Gastrocnemius medialis (tissue), 4 donors: ENCODE results near the gene ENOX1.

Experiments used
- POLR2A ChIP-seq, 2 donors: fragments of 450-650 bp; IDR thresholded peaks; one replicate each; pipeline ENCODE4 v1.6.1; 2017; ENCODE audit warnings: antibody characterized with exemption in 2 of 2, mild to moderate bottlenecking in 2 of 2, moderate library complexity in 2 of 2
- TF ChIP-seq, protein P1 (sequence below), 5 experiments: fragments of 450-650 bp in 3 of 5; fragments of 200-600 bp in 2 of 5; sonication (generic) in 2 of 5; IDR thresholded peaks in 4 of 5; conservative IDR thresholded peaks in 1 of 5; 1 replicate in 4 of 5; 2 replicates in 1 of 5; pipeline ENCODE4 v1.5.1; 2016 to 2019; ENCODE audit warnings: antibody characterized with exemption in 5 of 5, mild to moderate bottlenecking in 3 of 5, moderate library complexity in 3 of 5

DNA sequence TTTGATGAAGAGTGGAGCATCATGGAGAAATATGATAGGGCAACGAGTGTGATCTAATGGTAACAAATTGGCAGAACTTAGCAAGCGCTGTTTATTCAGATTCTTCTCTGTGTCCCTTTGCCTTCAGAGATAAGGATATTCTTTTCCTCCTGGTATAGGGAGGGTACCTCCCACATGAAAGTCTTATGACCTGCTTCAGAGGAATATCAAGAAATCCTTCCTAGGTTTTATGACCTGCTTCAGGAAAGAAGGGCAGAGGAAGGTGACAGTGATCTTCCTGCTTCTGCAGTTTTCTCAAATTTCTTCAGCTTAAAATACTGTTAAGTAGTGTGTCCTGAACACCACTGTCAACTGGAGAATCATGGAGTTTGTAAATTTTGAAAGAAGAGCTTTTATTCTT lies 619.0 kb downstream of the ENOX1 start:
- TF ChIP-seq, protein P1, sequence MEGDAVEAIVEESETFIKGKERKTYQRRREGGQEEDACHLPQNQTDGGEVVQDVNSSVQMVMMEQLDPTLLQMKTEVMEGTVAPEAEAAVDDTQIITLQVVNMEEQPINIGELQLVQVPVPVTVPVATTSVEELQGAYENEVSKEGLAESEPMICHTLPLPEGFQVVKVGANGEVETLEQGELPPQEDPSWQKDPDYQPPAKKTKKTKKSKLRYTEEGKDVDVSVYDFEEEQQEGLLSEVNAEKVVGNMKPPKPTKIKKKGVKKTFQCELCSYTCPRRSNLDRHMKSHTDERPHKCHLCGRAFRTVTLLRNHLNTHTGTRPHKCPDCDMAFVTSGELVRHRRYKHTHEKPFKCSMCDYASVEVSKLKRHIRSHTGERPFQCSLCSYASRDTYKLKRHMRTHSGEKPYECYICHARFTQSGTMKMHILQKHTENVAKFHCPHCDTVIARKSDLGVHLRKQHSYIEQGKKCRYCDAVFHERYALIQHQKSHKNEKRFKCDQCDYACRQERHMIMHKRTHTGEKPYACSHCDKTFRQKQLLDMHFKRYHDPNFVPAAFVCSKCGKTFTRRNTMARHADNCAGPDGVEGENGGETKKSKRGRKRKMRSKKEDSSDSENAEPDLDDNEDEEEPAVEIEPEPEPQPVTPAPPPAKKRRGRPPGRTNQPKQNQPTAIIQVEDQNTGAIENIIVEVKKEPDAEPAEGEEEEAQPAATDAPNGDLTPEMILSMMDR (IDR thresholded peaks at IDR 0.05 in 4 of 5, conservative IDR thresholded peaks at IDR 0.05 in 1 of 5) = no peak
- no peak for TF ChIP-seq POLR2A (IDR thresholded peaks at IDR 0.05)
